Measurements from ENCODE around the gene ACTG1.

The ACTG1 gene

DNA sequence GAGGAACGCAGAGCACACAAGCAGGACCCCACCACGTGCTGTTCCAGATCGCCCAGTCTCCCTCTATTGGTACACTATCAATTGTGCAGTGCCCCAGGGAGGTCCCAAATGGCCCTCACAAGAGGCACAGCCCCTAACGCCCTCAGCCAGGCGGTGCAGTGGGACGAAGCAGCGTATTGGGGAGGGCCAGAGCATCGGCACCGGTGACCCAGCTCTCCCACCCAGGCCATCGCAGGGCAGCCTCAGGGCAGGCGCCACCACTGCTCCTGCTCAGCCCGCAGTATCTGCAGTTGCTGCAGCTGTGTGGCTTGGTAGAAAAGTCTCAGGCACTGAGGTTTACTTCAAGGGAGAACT, 45.5 kb upstream of the ACTG1 start (continued):
- TF ChIP-seq CSRNP3 (CRISPR knock-in tag; IDR thresholded peaks at IDR 0.05) (no peak), ZFP3 (CRISPR knock-in tag; IDR thresholded peaks at IDR 0.05) (no peak), ZC3H10 (CRISPR knock-in tag; IDR thresholded peaks at IDR 0.05) (no peak), TCF4 (CRISPR knock-in tag; IDR thresholded peaks at IDR 0.05; ENCODE audit: borderline replicate concordance) (no peak), ZNF70 (CRISPR knock-in tag; IDR thresholded peaks at IDR 0.05) (no peak), PPARA (CRISPR knock-in tag; IDR thresholded peaks at IDR 0.05; ENCODE audit: borderline replicate concordance) (no peak), ZFP30 (CRISPR knock-in tag; IDR thresholded peaks at IDR 0.05) (no peak), ZNF565 (CRISPR knock-in tag; conservative IDR thresholded peaks at IDR 0.05; ENCODE audit: low read depth) (no peak), CSDC2 (CRISPR knock-in tag; IDR thresholded peaks at IDR 0.05) (no peak), TOX (CRISPR knock-in tag; IDR thresholded peaks at IDR 0.05; ENCODE audit: borderline replicate concordance) (no peak), GLIS3 (CRISPR knock-in tag; IDR thresholded peaks at IDR 0.05) (no peak)
- TF ChIP-seq, protein P1, sequence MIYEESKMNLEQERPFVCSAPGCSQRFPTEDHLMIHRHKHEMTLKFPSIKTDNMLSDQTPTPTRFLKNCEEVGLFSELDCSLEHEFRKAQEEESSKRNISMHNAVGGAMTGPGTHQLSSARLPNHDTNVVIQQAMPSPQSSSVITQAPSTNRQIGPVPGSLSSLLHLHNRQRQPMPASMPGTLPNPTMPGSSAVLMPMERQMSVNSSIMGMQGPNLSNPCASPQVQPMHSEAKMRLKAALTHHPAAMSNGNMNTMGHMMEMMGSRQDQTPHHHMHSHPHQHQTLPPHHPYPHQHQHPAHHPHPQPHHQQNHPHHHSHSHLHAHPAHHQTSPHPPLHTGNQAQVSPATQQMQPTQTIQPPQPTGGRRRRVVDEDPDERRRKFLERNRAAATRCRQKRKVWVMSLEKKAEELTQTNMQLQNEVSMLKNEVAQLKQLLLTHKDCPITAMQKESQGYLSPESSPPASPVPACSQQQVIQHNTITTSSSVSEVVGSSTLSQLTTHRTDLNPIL (CRISPR knock-in tag; IDR thresholded peaks at IDR 0.05; ENCODE audit: low read depth) = no peak

DNA sequence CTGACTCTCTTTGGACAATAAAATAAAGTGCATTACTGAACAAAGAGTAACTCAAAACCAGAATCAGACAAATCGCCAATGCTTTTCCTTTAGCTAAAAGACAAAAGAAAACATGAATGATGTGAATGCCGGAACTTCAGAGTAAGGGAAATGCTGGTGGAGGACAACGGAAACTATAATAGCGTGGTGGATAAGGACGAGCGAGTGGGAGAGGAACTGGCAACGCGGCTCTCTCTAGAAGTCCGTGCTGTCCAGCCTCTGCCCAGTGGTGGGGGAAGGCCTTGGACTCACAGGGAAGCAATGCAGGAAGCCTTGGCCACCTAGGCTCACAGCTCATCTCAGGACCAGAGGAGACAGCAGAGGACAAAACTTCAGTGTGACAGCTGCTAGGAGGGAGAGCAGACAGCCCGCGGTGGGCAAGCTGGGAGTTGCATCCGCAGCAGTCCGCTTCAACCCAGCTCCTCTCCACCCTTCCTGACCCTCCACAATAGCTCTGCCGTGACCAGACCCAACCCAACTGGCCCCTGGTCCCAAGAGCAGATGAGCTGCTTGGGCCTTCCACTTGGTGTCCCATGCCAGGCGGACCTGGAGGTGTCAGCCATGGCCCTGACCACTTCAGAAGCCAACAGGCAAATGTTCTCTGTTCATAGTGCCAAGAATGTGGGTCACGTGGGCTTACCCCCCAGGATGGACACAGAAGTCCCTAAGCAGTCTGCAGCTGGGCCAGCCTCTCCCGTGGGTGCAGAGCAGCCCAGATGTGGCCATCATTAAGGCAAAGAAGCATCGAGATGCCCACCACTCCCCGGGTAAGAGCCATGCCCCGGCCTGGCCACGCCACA, 44.9 kb upstream of the ACTG1 start:
- no peak for ATAC-seq
- TF ChIP-seq, protein P2, sequence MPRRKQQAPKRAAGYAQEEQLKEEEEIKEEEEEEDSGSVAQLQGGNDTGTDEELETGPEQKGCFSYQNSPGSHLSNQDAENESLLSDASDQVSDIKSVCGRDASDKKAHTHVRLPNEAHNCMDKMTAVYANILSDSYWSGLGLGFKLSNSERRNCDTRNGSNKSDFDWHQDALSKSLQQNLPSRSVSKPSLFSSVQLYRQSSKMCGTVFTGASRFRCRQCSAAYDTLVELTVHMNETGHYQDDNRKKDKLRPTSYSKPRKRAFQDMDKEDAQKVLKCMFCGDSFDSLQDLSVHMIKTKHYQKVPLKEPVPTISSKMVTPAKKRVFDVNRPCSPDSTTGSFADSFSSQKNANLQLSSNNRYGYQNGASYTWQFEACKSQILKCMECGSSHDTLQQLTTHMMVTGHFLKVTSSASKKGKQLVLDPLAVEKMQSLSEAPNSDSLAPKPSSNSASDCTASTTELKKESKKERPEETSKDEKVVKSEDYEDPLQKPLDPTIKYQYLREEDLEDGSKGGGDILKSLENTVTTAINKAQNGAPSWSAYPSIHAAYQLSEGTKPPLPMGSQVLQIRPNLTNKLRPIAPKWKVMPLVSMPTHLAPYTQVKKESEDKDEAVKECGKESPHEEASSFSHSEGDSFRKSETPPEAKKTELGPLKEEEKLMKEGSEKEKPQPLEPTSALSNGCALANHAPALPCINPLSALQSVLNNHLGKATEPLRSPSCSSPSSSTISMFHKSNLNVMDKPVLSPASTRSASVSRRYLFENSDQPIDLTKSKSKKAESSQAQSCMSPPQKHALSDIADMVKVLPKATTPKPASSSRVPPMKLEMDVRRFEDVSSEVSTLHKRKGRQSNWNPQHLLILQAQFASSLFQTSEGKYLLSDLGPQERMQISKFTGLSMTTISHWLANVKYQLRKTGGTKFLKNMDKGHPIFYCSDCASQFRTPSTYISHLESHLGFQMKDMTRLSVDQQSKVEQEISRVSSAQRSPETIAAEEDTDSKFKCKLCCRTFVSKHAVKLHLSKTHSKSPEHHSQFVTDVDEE (CRISPR knock-in tag; IDR thresholded peaks at IDR 0.05) = no peak
- TF ChIP-seq ESRRG (CRISPR knock-in tag; IDR thresholded peaks at IDR 0.05) (no peak), ZFP3 (CRISPR knock-in tag; IDR thresholded peaks at IDR 0.05) (no peak), ZFP30 (CRISPR knock-in tag; IDR thresholded peaks at IDR 0.05) (no peak), TOX (CRISPR knock-in tag; IDR thresholded peaks at IDR 0.05; ENCODE audit: borderline replicate concordance) (no peak), ISL1 (CRISPR knock-in tag; IDR thresholded peaks at IDR 0.05) (no peak), GLIS3 (CRISPR knock-in tag; IDR thresholded peaks at IDR 0.05) (no peak), SNAI2 (CRISPR knock-in tag; IDR thresholded peaks at IDR 0.05) (no peak), ZC3H10 (CRISPR knock-in tag; IDR thresholded peaks at IDR 0.05) (no peak), RARB (CRISPR knock-in tag; IDR thresholded peaks at IDR 0.05) (no peak)
- TF ChIP-seq, protein P1 (CRISPR knock-in tag; IDR thresholded peaks at IDR 0.05; ENCODE audit: low read depth) = no peak

DNA sequence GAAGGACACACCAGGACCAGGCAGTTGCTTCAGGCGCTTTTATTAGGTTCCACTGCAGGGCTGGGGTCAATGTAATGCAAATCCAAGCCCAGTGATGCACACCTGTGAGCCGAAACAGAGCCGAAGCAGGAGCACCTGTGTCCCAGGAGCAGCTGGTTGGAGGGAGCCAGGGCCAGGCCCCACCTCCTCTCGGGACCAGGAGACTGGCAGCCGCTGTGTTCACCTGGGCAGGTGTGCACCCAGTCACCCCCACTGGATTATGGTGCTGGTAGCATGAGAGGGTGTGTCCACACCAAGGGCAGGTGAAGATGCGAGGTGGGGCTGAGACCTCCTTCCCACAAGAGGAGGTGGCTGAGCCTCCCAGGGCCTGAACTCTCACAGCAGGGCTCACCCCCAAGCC, 44.3 kb upstream of the ACTG1 start:
- no peak for TF ChIP-seq SNAI2 (CRISPR knock-in tag; IDR thresholded peaks at IDR 0.05)
- no peak for TF ChIP-seq PATZ1 (CRISPR knock-in tag; IDR thresholded peaks at IDR 0.05; ENCODE audit: borderline replicate concordance)
- TF ChIP-seq, protein P1 (CRISPR knock-in tag; IDR thresholded peaks at IDR 0.05; ENCODE audit: low read depth) = no peak
- TF ChIP-seq ZC3H10 (CRISPR knock-in tag; IDR thresholded peaks at IDR 0.05) = no peak
- TF ChIP-seq ISL1 (CRISPR knock-in tag; IDR thresholded peaks at IDR 0.05) = no peak
- ATAC-seq = no peak
